GM19025 (cell line): ENCODE data around the gene HRAS.
"Not testable (repeated sequence)": the region's sequence is repeated elsewhere in the genome, so short reads cannot be mapped to it uniquely, and the experiment has no call there.

ENCODE experiments used
- ATAC-seq: cut with Tn5 transposase; IDR thresholded peaks from one replicate; pipeline ENCODE4 v1.9.1; 2021; ENCODE audit warnings: mild to moderate bottlenecking, low read depth, moderate library complexity; ENCODE audit not compliant: unreplicated experiment

HRAS gene

GRCh38 chr11:534396-535209 lies 773 bp downstream of the HRAS start:
- peak; percentile 1 for ATAC-seq

- no peak for ATAC-seq
These were observed 1.6 kb downstream of the HRAS start for GRCh38 chr11:533586-534395.

- no peak for ATAC-seq
These were observed 2.3 kb downstream of the HRAS start for GRCh38 chr11:532986-533585.

- no peak for ATAC-seq
These were observed 2.8 kb downstream of the HRAS start for GRCh38 chr11:532527-532985.

GRCh38 chr11:531919-532526 lies 3.4 kb downstream of the HRAS start:
- ATAC-seq, result no peak

- ATAC-seq, result no peak
These were observed 4.2 kb downstream of the HRAS start for GRCh38 chr11:530960-531831.

- no peak for ATAC-seq
These were observed 5.5 kb downstream of the HRAS start for GRCh38 chr11:529728-530411.

GRCh38 chr11:528815-529727 lies 6.3 kb downstream of the HRAS start:
- ATAC-seq, result no peak

- no peak for ATAC-seq
These were observed 7.1 kb downstream of the HRAS start for GRCh38 chr11:528166-528814.

GRCh38 chr11:526192-526591 lies 9.2 kb downstream of the HRAS start:
- ATAC-seq, result no peak

- no peak for ATAC-seq
These were observed 14.1 kb downstream of the HRAS start for GRCh38 chr11:521177-521688.

- no peak for ATAC-seq
These were observed 14.8 kb downstream of the HRAS start for GRCh38 chr11:520428-521176.

- ATAC-seq, result peak; percentile 53
These were observed 16.7 kb downstream of the HRAS start for GRCh38 chr11:518463-519202.

- not testable (repeated sequence) for ATAC-seq
These were observed 18.3 kb downstream of the HRAS start for GRCh38 chr11:516918-517685.

- ATAC-seq, result no peak
These were observed 19.0 kb downstream of the HRAS start for GRCh38 chr11:516400-516799.
